HG03196 (cell line): Measurements from ENCODE around the gene CAMTA1.

Source experiments
- ATAC-seq: cut with Tn5 transposase; IDR thresholded peaks from one replicate; pipeline ENCODE4 v1.9.1; 2021; ENCODE audit not compliant: unreplicated experiment

The CAMTA1 gene

DNA sequence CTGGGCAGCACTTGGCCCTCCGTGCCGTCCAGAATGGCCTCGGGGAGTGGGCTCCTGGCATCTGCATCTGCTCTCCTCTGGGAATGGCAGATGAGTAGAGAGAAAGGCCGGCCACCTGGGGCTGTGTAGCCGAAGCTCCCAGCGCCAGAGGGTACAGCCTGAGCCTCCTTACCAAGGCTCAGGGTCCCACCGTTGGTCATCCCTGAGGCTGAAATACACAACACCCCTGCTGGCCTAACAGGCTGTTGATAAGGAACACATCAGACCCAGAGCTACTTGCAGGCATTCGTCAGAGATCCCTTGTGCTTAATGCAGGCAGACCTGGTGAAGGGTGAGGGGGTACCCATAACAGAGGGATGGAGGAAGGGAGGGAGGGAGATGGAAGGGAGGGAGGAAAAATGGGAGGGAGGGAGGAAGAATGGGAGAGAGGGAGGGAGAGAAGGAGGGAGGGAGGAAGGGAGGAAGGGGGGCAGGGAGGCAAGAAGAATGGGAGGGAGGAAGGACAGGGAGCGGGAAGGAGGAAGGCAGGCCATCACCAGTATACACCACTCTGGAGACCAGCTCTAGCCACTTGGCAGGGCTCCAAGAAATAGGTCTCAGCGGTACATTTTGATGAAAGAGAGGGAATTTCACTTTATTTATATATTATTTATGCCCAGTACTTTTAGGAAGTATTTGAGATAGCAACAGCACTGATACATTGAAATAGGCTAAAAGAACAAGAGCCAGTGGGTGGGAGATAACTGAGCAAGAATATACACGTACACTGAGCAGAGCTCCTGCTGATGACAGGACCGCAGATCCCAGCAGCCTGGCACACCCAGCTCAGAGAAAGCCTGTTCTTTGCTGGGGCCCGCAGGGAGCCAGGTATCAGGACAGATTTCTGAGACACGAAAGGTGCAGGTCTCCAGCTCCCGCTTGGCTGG lies 670.8 kb downstream of the CAMTA1 start:
- no peak for ATAC-seq

DNA sequence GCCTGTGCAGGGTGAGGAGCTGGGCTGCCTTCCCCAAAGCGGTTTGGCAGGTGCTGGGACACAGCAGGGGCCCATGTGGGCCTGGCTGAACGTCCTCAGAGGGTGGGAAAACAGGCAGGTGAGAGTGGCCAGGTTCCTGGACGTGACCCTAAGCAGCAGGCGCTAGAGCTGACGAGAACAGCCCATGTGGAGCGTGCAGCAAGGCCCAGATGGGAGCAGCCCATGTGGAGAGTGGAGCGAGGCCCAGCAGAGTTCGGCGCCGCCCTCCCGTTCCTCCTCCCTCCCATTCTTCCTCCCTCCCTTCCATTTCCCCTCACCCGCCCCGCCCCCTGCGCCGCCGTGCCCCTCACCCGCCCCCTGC lies 671.4 kb downstream of the CAMTA1 start:
- ATAC-seq: no peak

DNA sequence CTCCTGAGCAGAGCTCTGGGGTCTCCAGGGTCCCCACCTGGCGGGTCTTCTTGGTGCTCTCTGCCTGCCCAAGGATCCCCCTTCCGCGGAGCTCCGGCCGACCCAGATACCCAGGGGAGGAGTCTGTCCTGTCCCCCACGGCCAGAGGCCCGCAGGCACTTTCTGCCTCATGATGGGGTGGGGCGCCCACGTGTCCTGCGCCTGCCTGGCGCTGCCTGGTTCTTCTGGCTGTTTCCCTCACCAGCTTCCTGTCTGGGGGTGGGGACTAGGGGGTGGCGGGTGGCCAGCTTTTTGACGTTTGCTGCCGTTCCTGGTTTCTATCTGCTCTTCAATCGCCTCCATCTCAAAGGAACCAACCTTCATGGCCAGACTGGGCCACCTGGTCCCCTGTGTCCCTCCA lies 672.6 kb downstream of the CAMTA1 start:
- no peak for ATAC-seq

GRCh38 chr1:7458946-7459345 lies 673.7 kb downstream of the CAMTA1 start:
- no peak for ATAC-seq

DNA sequence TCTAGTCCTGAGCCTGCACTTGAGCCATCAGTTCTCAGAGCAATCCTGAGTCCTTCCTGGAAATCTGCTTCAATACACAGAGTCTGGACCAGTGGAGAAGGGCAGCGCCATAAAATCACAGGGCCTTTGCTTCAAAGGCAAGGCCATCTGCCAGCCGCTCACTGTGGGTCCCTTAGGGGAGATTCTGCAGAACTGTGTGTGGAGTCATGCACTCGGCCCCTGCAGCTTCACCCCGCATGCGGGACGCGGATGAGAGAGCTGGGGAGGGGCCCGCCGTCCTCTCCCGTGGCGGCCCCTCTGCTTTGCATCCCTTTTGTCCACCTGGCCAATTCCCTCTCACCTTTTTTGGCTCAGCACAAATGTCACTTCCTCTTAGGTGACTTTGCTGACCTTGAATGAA lies 674.7 kb downstream of the CAMTA1 start:
- ATAC-seq: no peak

GRCh38 chr1:7460807-7461206 lies 675.6 kb downstream of the CAMTA1 start:
- no peak for ATAC-seq

GRCh38 chr1:7462617-7463016 lies 677.4 kb downstream of the CAMTA1 start:
- no peak for ATAC-seq

DNA sequence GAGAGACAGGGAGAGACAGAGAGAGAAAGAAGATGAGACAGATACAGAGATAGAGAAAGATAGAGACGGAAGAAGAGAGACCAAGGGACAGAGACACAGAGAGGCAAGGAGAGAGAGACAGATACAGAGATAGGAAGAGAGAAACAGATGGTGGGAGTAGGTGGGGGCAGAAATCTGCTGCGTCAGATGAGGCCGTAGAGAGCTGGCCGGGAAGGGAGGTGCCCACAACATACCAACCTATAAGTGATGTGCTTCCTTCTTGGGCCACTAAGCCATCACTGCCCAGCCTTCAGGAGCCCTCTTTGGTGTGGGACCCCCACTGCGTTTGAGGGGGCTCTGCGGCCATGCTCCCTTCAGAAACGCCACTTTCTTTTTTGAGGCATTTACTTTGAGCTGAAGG lies 678.3 kb downstream of the CAMTA1 start:
- no peak for ATAC-seq

DNA sequence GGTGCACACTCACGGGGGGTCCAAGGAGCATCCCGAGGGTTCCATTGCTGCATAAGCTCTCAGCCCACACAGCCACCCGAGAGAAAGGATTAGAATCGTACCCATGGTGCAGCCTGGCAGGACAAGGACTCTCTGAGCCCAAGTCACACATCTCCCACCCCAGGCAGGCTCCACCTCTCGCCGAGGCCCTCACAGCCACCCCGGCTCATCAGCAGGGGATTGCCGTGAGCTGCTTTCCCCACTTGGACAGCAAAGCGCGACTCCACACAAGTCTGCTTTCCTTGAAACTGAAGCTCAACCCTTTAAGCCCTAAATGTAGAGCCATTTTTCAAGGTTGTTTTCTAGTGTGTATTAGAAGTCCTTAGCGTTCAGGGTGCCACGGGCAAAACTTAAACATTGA lies 679.5 kb downstream of the CAMTA1 start:
- no peak for ATAC-seq

GRCh38 chr1:7467476-7468175 lies 682.4 kb downstream of the CAMTA1 start:
- ATAC-seq: no peak

DNA sequence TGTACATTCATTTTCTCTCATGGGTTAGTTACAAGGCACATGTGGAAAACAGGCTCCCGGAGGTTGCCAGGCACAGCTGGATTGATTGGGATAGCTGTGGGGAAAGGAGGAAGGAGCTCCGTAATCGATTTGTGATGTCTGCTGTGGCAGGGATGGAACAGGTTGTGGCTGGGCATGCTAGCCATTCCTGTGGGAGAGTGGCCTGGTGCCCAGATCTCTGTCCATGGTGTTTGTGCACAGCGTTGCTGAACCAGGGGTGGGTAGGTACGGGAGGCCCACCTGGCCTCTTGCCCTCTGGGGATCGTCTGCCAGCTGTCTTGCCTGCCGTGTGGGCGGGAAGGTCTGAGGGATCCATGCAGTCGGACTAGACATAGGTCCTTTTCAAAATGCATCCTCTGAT lies 683.0 kb downstream of the CAMTA1 start:
- ATAC-seq: no peak

GRCh38 chr1:7469255-7469938 lies 684.1 kb downstream of the CAMTA1 start:
- no peak for ATAC-seq

DNA sequence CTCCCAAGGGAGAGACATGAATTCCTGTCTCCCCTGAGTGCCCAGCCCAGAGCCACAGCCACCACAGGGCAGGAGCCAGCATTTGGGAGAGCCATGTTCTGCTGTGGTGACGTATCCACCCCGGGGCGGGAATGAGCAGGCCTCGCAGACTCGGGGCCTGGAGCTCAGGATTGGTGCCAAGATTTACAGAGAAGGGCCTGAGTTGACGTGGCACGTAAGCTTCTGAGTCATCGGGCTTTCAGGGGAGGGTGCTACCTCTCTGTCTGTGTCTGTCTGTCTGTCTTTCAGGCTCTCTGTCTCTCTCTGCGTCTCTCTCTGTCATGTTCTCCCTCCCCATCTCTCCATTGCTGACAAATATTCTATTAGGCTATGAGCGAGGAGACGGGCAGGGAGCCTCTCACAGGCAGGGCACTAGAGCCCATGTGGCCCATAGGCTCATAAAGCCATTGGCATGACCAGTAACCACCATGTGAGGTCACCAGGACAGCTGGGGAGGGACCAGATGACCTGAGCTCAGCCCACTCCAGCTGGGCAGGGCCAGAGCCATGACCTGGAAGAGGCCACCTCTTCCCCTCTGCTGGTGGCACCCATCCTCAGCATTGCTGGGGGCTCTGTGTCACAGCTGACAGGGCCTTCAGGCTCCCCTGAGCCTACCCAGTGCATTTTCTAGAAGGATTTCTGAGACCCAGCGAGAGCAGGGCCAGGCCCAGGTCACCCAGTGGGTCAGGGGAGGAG lies 685.8 kb downstream of the CAMTA1 start:
- no peak for ATAC-seq

- no peak for ATAC-seq
These were observed 686.6 kb downstream of the CAMTA1 start for GRCh38 chr1:7471836-7472235.

- no peak for ATAC-seq
These were observed 688.2 kb downstream of the CAMTA1 start for GRCh38 chr1:7473223-7474142.

GRCh38 chr1:7474143-7474490 lies 688.9 kb downstream of the CAMTA1 start:
- no peak for ATAC-seq

DNA sequence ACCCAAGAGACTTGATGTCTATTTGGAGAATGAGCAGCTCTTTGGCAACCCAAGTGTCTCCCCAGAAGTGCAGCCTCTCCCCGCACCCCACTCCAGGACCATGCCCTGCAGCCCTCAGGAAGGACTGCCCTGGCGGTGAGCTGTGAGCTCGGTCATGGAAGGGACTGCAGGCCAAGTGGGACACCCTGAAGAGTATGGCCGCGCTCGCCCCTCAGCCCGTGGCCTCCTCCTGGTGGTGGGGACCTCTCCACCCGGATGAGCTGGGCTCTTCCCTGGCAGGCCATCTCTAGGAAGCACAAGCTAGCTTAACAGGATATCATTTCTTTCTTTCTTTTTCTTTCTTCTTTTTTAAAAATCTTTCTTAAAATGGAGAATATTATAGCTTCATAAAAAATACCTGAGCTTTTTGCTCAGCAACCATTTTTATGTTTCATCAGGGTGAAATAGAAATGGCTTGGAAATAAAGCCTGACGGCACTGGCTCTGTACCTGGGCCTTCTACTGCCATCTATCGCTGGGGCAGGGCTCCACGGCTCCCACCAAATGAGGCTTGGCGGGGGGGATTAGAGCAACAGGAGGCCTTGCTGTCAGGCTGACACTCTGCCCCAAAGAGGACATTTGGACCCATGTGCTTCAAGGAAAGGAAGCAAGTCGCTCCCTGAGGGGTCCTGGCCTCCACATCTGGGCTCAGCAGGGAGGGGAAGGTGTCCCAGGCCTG lies 689.7 kb downstream of the CAMTA1 start:
- ATAC-seq: no peak

DNA sequence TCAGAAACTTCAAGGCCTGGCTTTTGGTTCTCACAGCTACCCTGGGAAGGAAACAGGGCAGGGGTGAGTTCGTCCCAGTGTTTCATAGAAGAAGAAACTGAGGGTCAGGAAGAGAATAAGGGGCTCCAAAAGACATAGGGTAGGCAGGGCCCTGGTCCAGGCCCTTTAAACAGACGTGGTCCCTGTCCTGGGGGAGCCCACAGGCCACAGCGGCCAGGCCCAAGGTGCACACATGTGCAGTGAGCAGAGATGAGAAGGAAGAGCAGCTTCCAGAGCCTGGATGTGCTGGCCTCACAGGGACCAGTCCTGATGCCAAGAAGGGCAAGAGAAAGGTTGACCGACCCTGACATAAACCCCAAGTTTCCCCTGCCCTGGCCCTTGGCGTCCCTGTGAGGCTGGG lies 690.4 kb downstream of the CAMTA1 start:
- ATAC-seq: no peak

- no peak for ATAC-seq
These were observed 691.1 kb downstream of the CAMTA1 start for GRCh38 chr1:7476402-7476801.
